ENCODE measurements around the gene HPGDS.
"Not testable (repeated sequence)": the region's sequence is repeated elsewhere in the genome, so short reads cannot be mapped to it uniquely, and the experiment has no call there.

HPGDS gene

GRCh38 chr4:94356444-94356843 is 13.8 kb upstream of the HPGDS start:
- DNase-seq, result no peak

DNA sequence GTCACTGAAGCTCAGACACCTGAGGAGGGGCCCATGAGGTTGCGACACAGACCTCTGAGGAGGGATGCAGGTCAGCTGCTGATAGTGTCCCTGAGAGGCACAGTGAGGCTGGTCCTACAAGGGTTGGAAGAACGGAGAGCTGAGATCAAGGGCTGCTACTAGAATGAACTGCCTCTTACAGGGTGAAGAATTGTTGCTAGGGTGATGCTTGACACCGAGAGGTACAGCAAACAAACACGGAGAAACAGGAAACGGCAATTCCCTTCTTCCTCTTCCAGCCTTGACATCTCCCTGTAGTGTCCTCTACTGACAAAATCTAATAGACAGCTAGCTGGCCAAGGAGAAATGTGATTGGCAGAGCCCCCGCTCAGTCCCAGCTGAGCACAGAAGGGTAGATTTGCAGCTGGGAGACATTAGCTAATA is 11.8 kb upstream of the HPGDS start:
- DNase-seq, result no peak

GRCh38 chr4:94352996-94353395 is 10.4 kb upstream of the HPGDS start:
- no peak for DNase-seq

- no peak for DNase-seq
Observed at GRCh38 chr4:94352163-94352562, 9.5 kb upstream of the HPGDS start.

DNA sequence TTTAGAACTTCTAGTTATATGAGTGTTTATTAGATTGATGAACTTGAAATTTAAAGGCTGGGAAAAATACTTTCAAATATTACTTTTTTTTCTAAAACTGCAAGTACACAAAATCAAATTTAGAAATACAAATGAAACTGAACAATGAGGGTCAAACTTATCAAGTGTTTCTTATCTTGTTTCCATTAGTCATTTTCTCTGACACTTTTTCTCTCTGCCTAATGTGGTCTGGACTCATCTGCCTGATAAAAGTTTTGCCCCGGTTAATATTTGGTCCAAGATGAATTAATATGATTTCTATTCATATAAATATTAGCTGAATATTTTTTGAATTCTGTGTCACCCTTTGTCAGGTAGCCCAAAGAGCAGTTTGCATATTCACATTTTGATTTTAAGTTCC is 8.7 kb upstream of the HPGDS start:
- no peak for DNase-seq

DNA sequence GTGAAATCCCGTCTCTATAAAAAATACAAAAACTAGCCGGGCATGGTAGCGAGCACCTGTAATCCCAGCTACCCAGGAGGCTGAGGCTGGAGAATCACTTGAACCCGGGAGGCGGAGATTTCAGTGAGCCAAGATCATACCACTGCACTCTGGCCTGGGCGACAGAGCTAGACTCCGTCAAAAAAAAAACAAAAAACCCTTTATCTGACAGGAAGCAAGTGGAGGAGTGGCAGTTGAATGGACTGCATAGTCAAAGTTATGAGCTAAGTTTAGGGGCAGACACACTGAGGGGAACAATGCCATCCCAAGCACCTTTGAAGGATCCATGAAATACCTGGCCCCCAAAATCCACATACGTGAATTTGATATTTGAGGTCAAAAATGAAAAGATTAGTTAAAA is 7.5 kb upstream of the HPGDS start:
- no peak for DNase-seq

- DNase-seq, result no peak
Observed at GRCh38 chr4:94349193-94349592, 6.6 kb upstream of the HPGDS start.

GRCh38 chr4:94348666-94349065 is 6.0 kb upstream of the HPGDS start:
- no peak for DNase-seq

DNA sequence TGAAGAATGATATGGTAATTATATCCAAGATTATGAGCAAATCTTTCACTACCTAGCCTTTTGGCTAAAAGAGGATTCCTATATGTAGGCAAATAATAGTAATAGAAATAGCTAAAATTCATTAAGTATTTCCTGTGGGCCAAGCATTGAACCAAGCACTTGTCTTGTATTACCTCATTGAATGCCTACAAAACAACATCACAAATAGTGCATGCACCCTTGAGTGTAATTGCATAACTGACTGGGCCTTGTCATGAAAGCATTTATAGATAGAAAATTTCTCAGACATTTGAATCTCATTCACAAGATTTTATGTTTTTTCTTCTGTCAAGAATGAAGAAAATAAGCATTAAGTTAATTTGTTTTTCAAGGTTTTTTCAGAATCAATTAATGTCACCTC is 3.9 kb upstream of the HPGDS start:
- no peak for DNase-seq

DNA sequence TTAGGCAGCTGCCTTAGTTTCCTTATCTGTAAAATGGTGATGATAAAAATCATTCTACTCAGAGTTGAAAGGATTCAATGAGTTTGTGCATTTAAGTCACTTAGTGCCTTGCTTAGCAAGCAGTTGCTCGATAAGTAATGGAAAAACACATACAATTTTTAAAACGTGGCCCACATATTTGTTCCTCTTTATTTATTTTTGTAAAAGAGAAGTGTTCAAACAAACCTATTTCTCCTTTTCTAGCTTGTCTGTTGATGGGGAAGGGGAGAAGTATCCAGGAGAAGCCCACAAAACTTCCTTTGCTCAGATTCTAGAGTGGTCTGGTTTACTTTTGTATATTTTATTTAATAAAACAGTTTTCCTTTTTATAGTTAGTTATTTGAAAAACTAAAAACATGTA is 3.3 kb upstream of the HPGDS start:
- no peak for DNase-seq

DNA sequence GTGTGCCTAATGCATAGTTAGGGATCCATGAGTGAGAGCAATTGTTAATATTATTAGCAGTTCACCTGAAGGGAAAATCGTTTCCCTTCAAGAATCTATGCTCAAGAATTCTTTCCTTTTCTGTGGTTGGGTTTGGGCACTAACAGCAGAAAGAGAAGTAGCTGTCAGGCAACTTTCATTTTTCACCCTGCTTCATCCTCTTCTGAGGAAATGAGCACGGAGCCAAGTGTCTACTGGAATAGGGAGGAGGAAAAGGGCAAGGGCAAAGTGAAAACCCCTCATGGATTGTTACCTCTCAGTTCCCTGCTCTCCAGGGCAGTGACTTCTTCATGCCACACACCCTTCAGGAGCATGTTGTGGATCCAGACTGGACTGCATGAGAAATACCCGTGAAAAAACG is 2.6 kb upstream of the HPGDS start:
- DNase-seq, result no peak

DNA sequence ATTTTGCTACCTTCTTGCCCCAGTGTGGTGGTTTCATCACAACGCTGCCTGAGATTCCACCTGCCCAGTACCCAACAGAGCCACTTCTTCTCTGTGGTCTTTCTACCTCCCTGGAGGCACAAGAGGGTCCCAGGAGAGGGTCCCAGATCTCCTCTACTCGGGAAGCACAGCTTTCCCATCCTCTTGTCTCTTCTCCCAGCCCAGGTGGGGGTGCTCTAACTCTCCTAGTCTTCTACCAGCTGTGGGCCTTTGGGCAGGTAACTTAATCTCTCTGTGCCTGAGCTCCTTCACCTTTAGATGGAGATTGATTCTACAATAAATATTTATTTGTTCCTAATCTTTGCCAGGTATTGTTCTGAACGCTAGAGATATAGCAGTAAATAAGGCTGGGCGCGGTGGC is 1.8 kb upstream of the HPGDS start:
- no peak for DNase-seq

DNA sequence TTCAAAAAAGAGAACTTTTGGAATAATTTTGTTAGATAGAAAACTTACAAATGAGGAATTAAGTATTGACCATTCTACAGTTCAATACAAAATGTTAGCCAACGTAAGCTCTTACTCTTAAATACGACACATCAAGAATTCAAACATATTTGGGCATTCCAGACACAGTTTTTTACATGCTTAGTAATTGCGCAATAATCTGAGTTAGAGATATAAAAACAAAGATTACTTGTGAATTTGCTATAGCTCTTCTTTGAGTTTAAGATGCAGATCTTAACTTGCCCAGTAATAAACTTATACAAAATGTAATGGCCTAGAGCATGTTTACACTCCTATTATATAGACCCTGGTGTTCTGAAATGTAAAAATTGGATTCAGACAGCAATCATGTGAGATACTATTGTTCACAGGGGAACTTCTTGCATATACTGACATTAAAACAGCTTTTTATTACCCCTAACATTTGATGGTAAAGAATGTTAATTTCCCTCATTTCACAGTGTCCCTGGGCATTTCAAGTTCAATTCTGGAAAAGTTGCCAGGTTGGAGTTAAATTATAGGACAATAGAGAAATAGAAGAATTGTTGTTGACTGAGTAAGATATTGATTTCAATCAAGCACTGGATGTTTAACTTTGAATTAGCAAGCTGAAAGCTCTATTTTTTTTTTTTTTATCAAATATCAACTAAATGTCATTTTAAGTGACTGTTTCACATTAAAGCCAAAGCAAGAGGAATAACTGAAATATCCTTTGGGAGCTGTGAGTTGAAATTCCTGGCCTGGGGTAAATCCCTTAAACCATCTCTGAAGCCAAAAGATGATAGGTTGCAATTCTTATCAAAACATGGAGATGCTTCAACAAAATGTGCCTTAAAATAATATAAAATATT is 910 bp downstream of the HPGDS start:
- no peak for DNase-seq

GRCh38 chr4:94339779-94340178 is 2.9 kb downstream of the HPGDS start:
- DNase-seq, result peak; percentile 10

GRCh38 chr4:94338681-94339351 is 3.8 kb downstream of the HPGDS start:
- DNase-seq, result no peak

DNA sequence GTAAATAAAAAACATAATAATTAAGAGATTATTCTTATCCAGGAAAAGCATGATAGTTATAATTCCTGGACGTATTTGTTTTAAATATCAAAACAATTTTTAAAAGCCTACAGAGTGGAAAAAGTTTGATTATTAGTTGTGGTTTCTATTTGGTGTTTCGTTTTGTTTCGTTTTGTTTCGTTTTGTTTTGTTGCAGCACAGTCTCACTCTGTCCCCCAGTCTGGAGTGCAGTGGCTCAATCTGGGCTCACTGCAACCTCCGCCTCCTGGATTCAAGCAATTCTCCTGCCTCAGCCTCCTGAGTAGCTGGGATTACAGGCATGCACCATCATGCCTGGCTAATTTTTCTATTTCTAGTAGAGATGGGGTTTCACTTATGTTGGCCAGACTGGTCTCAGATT is 5.8 kb downstream of the HPGDS start:
- DNase-seq, result not testable (repeated sequence)

DNA sequence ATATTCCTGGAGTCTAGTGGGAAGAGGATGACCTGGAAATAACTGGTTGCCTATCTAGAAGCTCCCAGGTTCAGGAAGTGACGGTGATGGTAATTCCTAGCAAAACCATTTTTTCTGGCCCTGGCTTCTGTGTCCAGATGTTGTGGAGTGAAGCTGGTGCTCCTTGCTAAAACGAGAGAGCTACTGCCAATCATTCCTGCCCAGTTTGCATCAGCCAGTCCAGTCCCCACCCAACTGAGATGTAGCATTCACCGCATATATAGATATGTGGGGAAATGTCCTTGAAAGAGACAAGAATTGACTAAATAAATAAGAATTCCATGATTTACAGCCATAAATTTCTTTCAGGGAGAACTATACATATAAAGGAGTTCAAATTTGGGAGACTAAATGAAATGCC is 6.3 kb downstream of the HPGDS start:
- no peak for DNase-seq

- no peak for DNase-seq
Observed at GRCh38 chr4:94334962-94335361, 7.7 kb downstream of the HPGDS start.

GRCh38 chr4:94334476-94334875 is 8.2 kb downstream of the HPGDS start:
- no peak for DNase-seq

GRCh38 chr4:94333866-94334265 is 8.8 kb downstream of the HPGDS start:
- DNase-seq, result no peak

- no peak for DNase-seq
Observed at GRCh38 chr4:94332983-94333590, 9.5 kb downstream of the HPGDS start.

- DNase-seq, result no peak
Observed at GRCh38 chr4:94329933-94330332, 12.7 kb downstream of the HPGDS start.

DNA sequence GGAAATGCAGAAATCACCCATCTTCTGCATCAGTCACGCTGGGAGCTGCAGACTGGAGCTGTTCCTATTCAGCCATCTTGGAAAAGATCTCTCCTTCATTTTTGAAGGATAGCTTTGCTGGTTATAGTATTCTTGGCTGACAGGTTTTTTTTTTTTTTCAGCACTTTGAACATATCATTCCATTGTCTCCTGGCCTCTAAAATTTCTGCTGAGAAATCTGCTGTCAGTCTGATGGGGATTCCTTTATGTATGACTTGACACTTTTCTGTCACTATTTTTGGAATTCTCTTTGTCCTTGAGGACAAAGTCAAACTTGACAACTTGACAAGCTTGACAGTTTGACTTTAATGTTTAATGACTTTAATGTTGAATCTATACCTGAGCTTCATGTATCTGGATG is 16.8 kb downstream of the HPGDS start:
- no peak for DNase-seq

DNA sequence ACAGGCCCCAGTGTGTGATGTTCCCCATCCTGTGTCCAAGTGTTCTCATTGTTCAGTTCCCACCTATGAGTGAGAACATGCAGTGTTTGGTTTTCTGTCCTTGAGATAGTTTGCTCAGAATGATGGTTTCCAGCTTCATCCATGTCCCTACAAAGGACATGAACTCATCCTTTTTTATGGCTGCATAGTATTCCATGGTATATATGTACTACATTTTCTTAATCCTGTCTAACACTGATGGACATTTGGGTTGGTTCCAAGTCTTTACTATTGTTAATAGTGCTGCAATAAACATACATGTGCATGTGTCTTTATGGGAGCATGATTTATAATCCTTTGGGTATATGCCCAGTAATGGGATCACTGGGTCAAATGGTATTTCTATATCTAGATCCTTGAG is 22.7 kb downstream of the HPGDS start:
- DNase-seq, result not testable (repeated sequence)

Measured in central memory CD4-positive, alpha-beta T cell (primary cell).